Lung (tissue), 16 donors: Measurements from ENCODE around the gene ZP2. TPM values are rescaled to one million over a fixed set of nuclear protein-coding genes. Genes with fewer than 3 reads are reported as not detected.
A peak's percentile ranks its signal among the peaks of the same experiment; 100 is the strongest.

Experiments
- ATAC-seq: fragments of 200-7000 bp; cut with Tn5 transposase; one replicate; pipeline ENCODE4 v1.9.1; 2020; ENCODE audit warnings: moderate number of reproducible peaks; ENCODE audit not compliant: insufficient read depth, low FRiP score
- DNase-seq, 3 donors: peaks; one replicate each; pipeline ENCODE4 v3.0.0-alpha.2; 2013 to 2017
- H3K27ac ChIP-seq, 2 donors: one replicate each; pipeline ENCODE4 v1.5.1; 2013; ENCODE audit warnings: mild to moderate bottlenecking in 2 of 2, moderate library complexity in 2 of 2, control low read depth in 1 of 2, inconsistent platforms in 1 of 2, low read depth in 1 of 2, low read length in 1 of 2
- H3K27me3 ChIP-seq, 3 donors: one replicate each; pipeline ENCODE4 v1.5.1; 2013; ENCODE audit warnings: low read length in 2 of 3; ENCODE audit not compliant: control insufficient read depth in 3 of 3, insufficient read depth in 3 of 3
- H3K36me3 ChIP-seq, 4 donors: one replicate each; pipeline ENCODE4 v1.5.1; 2013; ENCODE audit warnings: low read length in 4 of 4, mild to moderate bottlenecking in 1 of 4, moderate library complexity in 1 of 4; ENCODE audit not compliant: control insufficient read depth in 4 of 4, insufficient read depth in 4 of 4
- H3K4me1 ChIP-seq, 5 donors: one replicate each; pipeline ENCODE4 v1.5.1; 2013; ENCODE audit warnings: low read length in 5 of 5, mild to moderate bottlenecking in 2 of 5, moderate library complexity in 1 of 5; ENCODE audit not compliant: control insufficient read depth in 5 of 5, insufficient read depth in 5 of 5
- H3K4me3 ChIP-seq: one replicate; pipeline ENCODE4 v1.5.1; 2013; ENCODE audit warnings: mild to moderate bottlenecking, control low read depth, moderate library complexity
- H3K9ac ChIP-seq, 2 donors: one replicate each; pipeline ENCODE4 v1.5.1; 2013; ENCODE audit warnings: low read length in 2 of 2, control low read depth in 1 of 2; ENCODE audit not compliant: insufficient read depth in 1 of 2
- H3K9me3 ChIP-seq, 4 donors: one replicate each; pipeline ENCODE4 v1.5.1; 2013; ENCODE audit warnings: low read length in 3 of 4, mild to moderate bottlenecking in 1 of 4, moderate library complexity in 1 of 4; ENCODE audit not compliant: control insufficient read depth in 4 of 4, insufficient read depth in 3 of 4
- WGBS, 2 donors: extraction: QIAGEN DNeasy Blood & Tissue Kit; methylation state at CpG; one replicate each; pipeline ENCODE4 v1.1.7; 2013; 5-methylcytosine and 5-hydroxymethylcytosine counted together
- long read RNA-seq, 5 donors: transcript quantifications; one replicate each; lab custom pipeline, GENCODE V29; 2026
- polyA plus RNA-seq, 2 donors: library from polyadenylated mRNA; stranded (reverse); fragments of 200-250 nt; gene quantifications; one replicate each; pipeline ENCODE4 v1.2.1, GENCODE V29; 2013
- total RNA-seq, 2 donors: library from RNA; depleted of rRNA in 1 of 2; stranded (reverse); fragments of >200 nt in 1 of 2; gene quantifications; one replicate each; pipeline ENCODE4 v1.2.1, GENCODE V29; 2014 to 2021
- TF ChIP-seq, protein P1 (sequence below): IDR thresholded peaks from 2 replicates; pipeline ENCODE4 v1.5.1; 2012; ENCODE audit warnings: mild to moderate bottlenecking; ENCODE audit errors: control extremely low read depth, extremely low read depth
- donor health status: control.
- donor health status: control.
- donor health status: Bipolar disorder and iron deficiency.
- donor health status: healthy.
- donor health status: DM: yes; HTN: yes; CAD: no.

The ZP2 gene
- total RNA-seq (under 1 TPM in 1 of 2 donors, not detected in 1; 0.17 TPM), polyA plus RNA-seq (not detected)
- long read RNA-seq, donor 1 = 0 reads
- long read RNA-seq, donor 2 = 0 reads
- long read RNA-seq, donor 3 = 0 reads
- long read RNA-seq, donor 4 = 0 reads
- long read RNA-seq, donor 5 = 0 reads

DNA sequence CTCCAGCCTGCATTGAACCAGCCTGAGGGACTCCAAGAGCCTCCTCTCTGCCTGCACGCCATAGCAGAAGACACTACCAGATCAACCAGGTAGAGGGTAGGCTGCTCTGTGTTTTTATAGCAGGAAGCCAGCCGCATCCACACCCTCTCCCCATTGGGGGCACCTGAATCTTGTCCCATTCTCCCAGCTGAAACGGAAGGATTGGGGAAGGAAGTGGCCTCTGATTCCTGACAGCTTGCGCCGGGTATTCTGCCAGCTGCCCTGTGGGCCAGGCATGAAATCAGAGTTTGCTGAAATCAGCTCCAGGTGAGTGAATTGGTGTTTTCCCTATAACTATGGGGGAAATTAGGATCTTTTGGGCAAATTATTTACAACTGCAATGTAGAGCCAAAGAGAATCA lies at the start of gene ZP2:
Gene ZP2 (minus strand): TSS at position 89 of the 400 bp plus-strand sequence. CDS start 27 bp downstream, at position 62.
- Histone ChIP-seq H3K27me3 (no peaks in the 10 kb centered on the region), H3K4me1 (peaks cover 0 to 2% (median 0%) of the 10 kb centered on the region in 5 donors), H3K4me3 (no peak within 1 kb of the TSS), H3K9ac (no peak within 1 kb of the TSS), H3K9me3 (no peaks in the 10 kb centered on the region), H3K36me3 (no peaks in the 10 kb centered on the region), H3K27ac (no peak within 1 kb of the TSS)
- no peak for ATAC-seq
- 41 to 52% methylated on average over 5 of the region's 5 CpGs for WGBS, 2 donors
- peak in 1 of 3 donors; percentile 4 for DNase-seq
- TF ChIP-seq, protein P1, sequence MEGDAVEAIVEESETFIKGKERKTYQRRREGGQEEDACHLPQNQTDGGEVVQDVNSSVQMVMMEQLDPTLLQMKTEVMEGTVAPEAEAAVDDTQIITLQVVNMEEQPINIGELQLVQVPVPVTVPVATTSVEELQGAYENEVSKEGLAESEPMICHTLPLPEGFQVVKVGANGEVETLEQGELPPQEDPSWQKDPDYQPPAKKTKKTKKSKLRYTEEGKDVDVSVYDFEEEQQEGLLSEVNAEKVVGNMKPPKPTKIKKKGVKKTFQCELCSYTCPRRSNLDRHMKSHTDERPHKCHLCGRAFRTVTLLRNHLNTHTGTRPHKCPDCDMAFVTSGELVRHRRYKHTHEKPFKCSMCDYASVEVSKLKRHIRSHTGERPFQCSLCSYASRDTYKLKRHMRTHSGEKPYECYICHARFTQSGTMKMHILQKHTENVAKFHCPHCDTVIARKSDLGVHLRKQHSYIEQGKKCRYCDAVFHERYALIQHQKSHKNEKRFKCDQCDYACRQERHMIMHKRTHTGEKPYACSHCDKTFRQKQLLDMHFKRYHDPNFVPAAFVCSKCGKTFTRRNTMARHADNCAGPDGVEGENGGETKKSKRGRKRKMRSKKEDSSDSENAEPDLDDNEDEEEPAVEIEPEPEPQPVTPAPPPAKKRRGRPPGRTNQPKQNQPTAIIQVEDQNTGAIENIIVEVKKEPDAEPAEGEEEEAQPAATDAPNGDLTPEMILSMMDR = no peak

DNA sequence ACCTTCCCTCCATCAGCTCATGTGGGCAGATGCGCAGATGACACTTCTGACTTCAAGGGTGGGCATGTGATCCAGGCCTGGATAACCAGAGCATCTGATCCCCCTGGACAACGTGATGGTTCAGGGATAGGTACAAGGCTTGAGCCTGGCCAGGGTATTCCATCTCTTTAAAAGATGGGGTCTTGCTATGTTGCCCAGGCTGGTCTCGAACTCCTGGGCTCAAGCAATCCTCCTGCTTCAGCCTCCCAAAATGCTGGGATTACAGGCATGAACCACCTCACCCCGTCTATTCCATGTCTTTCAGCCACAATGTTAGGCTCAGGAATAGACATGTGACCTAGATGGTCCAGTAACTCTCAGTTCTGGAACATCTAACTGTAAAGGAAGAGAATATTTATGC lies 45.9 kb upstream of the ZP2 start:
- H3K9ac ChIP-seq = no peak overlapping the region
- no peaks in the 10 kb centered on the region for H3K4me1 ChIP-seq
- H3K4me3 ChIP-seq = no peak overlapping the region
- no peaks in the 10 kb centered on the region for H3K36me3 ChIP-seq
- H3K27ac ChIP-seq = no peak overlapping the region
- no peaks in the 10 kb centered on the region for H3K27me3 ChIP-seq
- no peaks in the 10 kb centered on the region for H3K9me3 ChIP-seq
- WGBS, 2 donors = 83 to 92% methylated on average over 4 of the region's 4 CpGs
- DNase-seq (no peak), ATAC-seq (no peak)
- TF ChIP-seq, protein P1 = no peak

DNA sequence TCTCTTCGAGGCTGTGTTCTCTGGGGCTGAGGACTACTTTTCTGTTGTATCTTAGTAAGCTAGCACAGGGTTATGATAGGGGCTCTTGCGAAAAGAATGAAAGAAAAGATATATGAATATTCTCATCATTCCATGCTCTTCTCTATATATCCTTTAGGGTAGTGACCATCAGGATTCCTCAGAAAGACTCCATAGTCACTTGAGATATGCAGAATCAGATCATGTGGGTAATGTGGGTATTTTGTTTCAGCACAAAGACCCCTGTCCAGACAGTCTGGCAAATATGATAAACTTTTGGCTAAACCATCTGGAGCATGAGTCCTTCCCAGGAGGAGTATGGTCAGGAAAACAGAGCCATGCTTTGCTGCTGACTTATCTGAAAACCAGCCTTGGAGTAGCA lies 45.3 kb upstream of the ZP2 start:
- Histone ChIP-seq H3K4me3 (no peak overlapping the region), H3K27me3 (no peaks in the 10 kb centered on the region), H3K36me3 (no peaks in the 10 kb centered on the region), H3K9me3 (no peaks in the 10 kb centered on the region), H3K4me1 (no peaks in the 10 kb centered on the region), H3K27ac (no peak overlapping the region), H3K9ac (no peak overlapping the region)
- DNase-seq = no peak
- TF ChIP-seq, protein P1 = no peak
- no peak for ATAC-seq
- WGBS, 2 donors = 88 to 92% methylated on average over 2 of the region's 2 CpGs

DNA sequence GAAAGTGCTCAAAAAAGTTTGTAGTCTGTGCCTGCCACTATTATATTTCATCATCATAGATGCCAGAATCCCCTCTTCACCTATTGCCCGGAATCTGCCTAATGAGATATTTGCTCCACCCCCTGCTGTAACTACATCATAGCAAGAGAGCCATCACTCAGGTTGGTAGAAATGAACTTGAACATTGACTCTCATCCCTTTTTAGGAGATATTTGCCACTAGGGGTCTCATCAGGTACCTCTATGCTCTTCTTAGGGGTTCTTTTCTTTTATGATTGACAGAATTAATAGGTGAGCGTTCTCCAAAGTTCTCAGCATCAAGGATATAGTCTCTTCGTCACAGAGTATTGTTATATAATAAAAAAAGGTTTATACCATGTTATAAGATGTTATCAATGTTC lies 42.1 kb upstream of the ZP2 start:
- Histone ChIP-seq H3K4me3 (no peak overlapping the region), H3K27me3 (no peaks in the 10 kb centered on the region), H3K4me1 (no peaks in the 10 kb centered on the region), H3K36me3 (no peaks in the 10 kb centered on the region), H3K9ac (no peak overlapping the region), H3K9me3 (no peaks in the 10 kb centered on the region), H3K27ac (no peak overlapping the region)
- 82 to 88% methylated on average over 3 of the region's 3 CpGs for WGBS, 2 donors
- DNase-seq (no peak), ATAC-seq (no peak)
- TF ChIP-seq, protein P1 = no peak
